ENCODE data around the gene P4HA3. TPM values are rescaled to one million over a fixed set of nuclear protein-coding genes. Genes with fewer than 3 reads are reported as not detected.

The P4HA3 gene
- total RNA-seq, 2 experiments from 2014 or later, result not detected

DNA sequence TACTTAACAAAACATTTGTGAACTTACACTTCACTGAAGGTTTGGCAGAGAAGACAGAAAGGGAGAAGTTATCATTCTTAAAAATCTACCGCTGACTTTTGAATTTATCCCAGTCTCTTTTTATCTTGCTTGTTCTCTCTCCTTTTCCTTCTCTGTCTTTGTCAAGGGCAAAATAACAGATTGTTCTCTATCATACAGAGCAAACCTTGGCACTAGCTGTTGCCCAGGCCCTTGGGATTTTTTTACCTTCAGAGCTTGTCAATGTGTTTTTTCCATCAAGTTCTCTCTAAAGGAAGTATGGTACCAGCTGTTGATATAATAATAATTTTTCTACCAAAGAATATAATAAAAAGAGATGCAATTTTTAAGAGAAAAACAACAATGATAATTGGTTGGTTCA lies 73.2 kb downstream of the P4HA3 start:
- Mint-ChIP-seq H3K27me3 (no peaks in the 10 kb centered on the region), H3K27ac (no peak overlapping the region), H3K4me1 (peaks cover under 1% of the 10 kb centered on the region), H3K4me3 (no peak overlapping the region), H3K36me3 (ENCODE audit: low read depth) (peaks cover 37% of the 10 kb centered on the region), H3K9me3 (no peaks in the 10 kb centered on the region)
- no peak for DNase-seq
- CTCF ChIA-PET, result interaction anchor here (1.1 kb wide), 1 partner anchor 26 kb away, joined by 3 read pairs; no protein-coding TSS in a partner anchor
- POLR2A ChIA-PET, result no interaction called here

DNA sequence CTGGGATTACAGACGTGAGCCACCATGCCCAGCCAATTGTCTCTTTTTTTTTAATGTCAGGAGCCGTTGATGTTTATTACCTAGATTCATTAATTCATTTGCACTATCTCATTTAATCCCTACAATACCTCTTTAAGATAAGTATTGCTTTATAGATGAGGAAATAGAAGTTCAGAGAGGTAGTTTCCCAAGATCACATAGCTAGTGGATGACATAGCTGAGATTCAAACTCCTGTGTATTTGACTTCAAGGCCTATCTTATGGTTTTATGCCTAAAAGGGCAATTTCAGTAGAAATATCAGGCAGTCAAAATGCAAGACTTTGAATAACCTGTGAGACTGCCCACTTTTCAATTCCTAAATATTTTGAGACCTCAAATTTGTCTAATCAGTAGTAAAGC lies 73.9 kb downstream of the P4HA3 start:
- POLR2A ChIA-PET, result interaction anchor here (0.6 kb wide), 1 partner anchor 1717 kb away, joined by 3 read pairs; no protein-coding TSS in a partner anchor
- H3K27me3 Mint-ChIP-seq, result no peaks in the 10 kb centered on the region
- peaks cover 5% of the 10 kb centered on the region for H3K4me1 Mint-ChIP-seq
- CTCF ChIA-PET, result interaction anchor here (0.6 kb wide), 1 partner anchor 542 kb away, joined by 3 read pairs; no protein-coding TSS in a partner anchor
- no peak overlapping the region for H3K4me3 Mint-ChIP-seq
- peaks cover 41% of the 10 kb centered on the region for H3K36me3 Mint-ChIP-seq (ENCODE audit: low read depth)
- no peak overlapping the region for H3K27ac Mint-ChIP-seq
- no peaks in the 10 kb centered on the region for H3K9me3 Mint-ChIP-seq
- no peak for DNase-seq

DNA sequence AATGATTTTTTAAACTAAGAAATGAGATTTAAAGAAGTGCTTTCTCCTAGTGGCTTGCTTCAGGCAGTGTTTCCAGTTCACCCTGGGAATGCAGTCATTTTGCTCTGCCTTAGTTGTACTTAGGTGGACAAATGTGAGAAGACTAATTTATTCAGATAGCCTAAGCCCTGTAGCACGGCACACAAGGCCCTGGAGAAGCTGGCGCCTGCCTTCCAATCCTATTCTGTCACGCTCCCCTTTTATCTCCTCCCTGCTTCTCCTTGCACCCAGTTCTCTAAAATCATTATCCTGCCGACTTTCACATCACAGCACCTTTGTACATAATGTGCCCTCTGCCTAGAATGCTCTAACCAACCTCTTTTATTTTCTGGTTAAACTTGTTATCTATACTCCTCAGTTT lies 76.3 kb downstream of the P4HA3 start:
- H3K27me3 Mint-ChIP-seq, result no peaks in the 10 kb centered on the region
- ChIA-PET POLR2A (no interaction called here), CTCF (no interaction called here)
- H3K4me3 Mint-ChIP-seq, result no peak overlapping the region
- no peak overlapping the region for H3K27ac Mint-ChIP-seq
- H3K36me3 Mint-ChIP-seq (ENCODE audit: low read depth), result peaks cover 47% of the 10 kb centered on the region
- H3K9me3 Mint-ChIP-seq, result no peaks in the 10 kb centered on the region
- DNase-seq, result no peak
- peaks cover 16% of the 10 kb centered on the region for H3K4me1 Mint-ChIP-seq

DNA sequence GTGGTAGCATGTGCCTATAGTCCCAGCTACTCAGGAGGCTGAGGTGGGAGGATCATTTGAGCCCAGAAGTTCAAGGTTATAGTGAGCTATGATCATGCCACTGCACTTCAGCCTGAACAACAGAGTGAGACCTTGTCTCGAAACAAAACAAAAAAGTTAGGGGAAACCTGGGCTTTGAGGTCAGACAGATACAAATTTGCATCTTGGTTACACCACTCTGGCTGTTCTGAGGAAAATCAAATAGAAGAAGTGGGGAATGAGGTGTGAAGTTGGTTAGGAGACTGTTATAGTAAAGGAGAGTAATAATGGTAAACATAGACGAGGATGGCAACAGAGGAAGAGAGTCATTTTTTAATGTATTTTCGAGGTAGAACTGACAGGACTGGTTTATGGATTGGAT lies 77.8 kb downstream of the P4HA3 start:
- no peak overlapping the region for H3K4me3 Mint-ChIP-seq
- DNase-seq, result no peak
- H3K36me3 Mint-ChIP-seq (ENCODE audit: low read depth), result peaks cover 39% of the 10 kb centered on the region
- CTCF ChIA-PET, result no interaction called here
- no peaks in the 10 kb centered on the region for H3K27me3 Mint-ChIP-seq
- no peaks in the 10 kb centered on the region for H3K9me3 Mint-ChIP-seq
- peaks cover 16% of the 10 kb centered on the region for H3K4me1 Mint-ChIP-seq
- POLR2A ChIA-PET, result no interaction called here
- H3K27ac Mint-ChIP-seq, result no peak overlapping the region

DNA sequence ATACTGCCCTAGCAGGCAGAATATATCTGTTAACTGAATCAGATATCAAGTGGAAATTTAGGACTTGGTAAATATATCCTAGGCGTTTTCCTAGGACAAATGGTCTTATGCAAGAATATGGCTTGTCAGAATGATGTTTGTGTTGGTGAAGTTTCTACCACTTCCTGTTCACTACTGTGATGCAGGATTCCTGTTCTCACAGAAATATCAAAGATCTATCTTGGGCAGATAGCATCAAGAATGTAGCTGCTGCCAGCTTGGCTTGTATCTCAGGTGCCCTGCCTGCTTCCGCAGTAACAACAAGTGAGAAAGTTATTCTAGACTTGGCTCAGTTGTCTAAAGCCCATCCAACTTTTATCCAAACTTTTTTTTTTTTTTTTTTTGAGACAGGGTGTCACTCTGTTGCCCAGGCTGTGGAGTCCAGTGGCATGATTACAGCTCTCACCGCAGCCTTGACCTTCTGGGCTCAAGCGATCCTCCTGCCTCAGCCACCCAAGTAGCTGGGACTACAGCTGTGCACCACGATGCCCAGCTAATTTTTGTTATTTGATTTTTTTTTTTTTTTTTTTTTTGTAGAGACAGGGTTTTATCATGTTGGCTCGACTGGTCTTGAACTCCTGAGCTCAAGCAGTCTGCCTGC lies 79.0 kb downstream of the P4HA3 start:
- POLR2A ChIA-PET, result interaction anchor here (0.7 kb wide), 1 partner anchor 253 kb away, joined by 3 read pairs; no protein-coding TSS in a partner anchor
- peaks cover 31% of the 10 kb centered on the region for H3K36me3 Mint-ChIP-seq (ENCODE audit: low read depth)
- CTCF ChIA-PET, result interaction anchor here (0.6 to 1.0 kb wide), 9 partner anchors 23 to 1016 kb away, joined by 3 to 6 read pairs (median 4); no protein-coding TSS in a partner anchor
- H3K27ac Mint-ChIP-seq, result peak overlapping the region; percentile 16
- peak; percentile 49 for DNase-seq
- H3K9me3 Mint-ChIP-seq, result no peaks in the 10 kb centered on the region
- peaks cover 16% of the 10 kb centered on the region for H3K4me1 Mint-ChIP-seq
- H3K27me3 Mint-ChIP-seq, result no peaks in the 10 kb centered on the region
- H3K4me3 Mint-ChIP-seq, result no peak overlapping the region

DNA sequence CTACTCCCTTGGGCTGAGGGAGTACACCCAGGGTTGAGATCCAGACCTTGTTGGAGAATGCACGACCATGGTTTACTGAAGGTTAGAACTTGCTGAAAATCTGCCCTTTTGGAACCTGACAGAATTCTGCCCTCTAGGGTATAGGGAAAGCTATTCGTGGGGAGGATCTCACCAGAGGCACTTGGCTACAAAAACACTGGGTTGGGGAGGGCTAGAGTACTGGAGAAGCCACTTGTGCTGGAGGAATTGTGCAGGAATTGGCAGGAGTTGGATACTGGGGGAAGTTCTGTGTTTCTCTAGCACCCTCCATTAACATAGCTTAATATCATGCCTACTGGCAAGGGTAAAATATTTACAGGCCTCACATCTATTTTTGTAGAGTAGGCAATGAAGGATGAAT lies 84.5 kb downstream of the P4HA3 start:
- Mint-ChIP-seq H3K4me1 (peaks cover 5% of the 10 kb centered on the region), H3K27ac (no peak overlapping the region), H3K36me3 (ENCODE audit: low read depth) (peaks cover 29% of the 10 kb centered on the region), H3K27me3 (no peaks in the 10 kb centered on the region), H3K4me3 (no peak overlapping the region), H3K9me3 (peaks cover 4% of the 10 kb centered on the region)
- DNase-seq, result no peak
- ChIA-PET CTCF (no interaction called here), POLR2A (no interaction called here)

DNA sequence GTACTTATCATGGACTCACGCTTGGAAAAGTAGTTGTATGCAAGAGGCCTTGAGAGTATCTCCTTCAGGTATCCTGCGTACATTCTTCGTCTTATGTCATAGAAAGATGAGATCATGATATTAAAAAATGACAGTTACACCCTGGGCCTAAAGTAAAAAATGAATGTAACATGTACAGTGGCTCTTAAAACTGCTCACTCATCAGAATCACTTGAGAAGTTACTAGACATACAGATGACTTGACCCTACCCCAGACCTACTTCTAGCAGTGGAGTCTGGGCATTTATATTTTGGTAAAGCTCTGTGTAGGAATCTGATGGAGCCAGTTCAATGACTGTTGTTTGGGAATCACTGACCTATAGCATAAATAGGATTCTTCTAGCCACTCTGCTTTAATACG lies 85.9 kb downstream of the P4HA3 start:
- Mint-ChIP-seq H3K27me3 (no peaks in the 10 kb centered on the region), H3K27ac (no peak overlapping the region), H3K9me3 (peaks cover 4% of the 10 kb centered on the region), H3K4me1 (no peaks in the 10 kb centered on the region), H3K4me3 (no peak overlapping the region), H3K36me3 (ENCODE audit: low read depth) (peaks cover 22% of the 10 kb centered on the region)
- CTCF ChIA-PET, result no interaction called here
- POLR2A ChIA-PET, result no interaction called here
- DNase-seq, result no peak

DNA sequence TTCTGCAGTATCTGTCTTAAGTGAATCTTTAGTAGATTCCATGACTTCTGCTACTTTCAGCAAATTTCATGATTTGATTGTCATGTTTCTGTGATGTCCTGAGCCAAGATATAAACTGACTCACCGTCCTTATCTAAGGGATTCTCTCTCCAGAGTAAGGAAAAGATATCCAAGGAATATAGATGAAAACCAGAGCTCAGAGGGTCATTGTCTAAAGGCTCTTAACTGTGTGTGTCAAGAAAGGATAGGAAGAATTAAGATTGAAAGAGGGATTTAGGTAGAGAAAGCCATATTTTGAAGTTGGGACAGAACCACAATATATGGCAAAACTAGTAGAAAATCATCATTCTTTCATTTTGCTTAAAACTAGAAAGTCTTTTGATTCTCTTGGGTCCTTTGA lies 89.6 kb downstream of the P4HA3 start:
- CTCF ChIA-PET, result interaction anchor here (0.6 to 1.5 kb wide), 2 partner anchors 11 to 597 kb away, joined by 3 to 4 read pairs; no protein-coding TSS in a partner anchor
- Mint-ChIP-seq H3K9me3 (peaks cover 4% of the 10 kb centered on the region), H3K4me3 (no peak overlapping the region), H3K4me1 (no peaks in the 10 kb centered on the region), H3K27ac (no peak overlapping the region), H3K27me3 (no peaks in the 10 kb centered on the region), H3K36me3 (ENCODE audit: low read depth) (peaks cover 14% of the 10 kb centered on the region)
- no peak for DNase-seq
- POLR2A ChIA-PET, result interaction anchor here (0.5 kb wide), 1 partner anchor 607 kb away, joined by 5 read pairs; no protein-coding TSS in a partner anchor

DNA sequence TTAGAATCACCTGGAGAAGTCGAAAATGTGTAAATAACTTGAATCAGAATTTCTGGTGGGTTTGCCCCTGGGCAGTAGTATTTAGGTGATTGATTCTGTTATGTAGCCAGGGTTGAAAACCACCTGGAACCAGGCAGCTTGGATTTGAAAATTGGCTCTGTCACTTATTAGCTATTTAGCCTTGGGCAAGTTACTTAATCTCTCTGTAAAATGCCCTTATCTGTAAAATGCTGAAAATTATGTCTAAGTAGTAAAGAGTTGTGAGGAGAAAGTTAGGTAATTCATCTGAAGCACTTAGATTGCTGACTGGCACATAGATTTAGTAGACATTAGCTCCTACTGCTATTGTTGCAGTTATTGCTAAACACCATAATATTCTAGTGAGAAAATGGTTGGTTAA lies 91.1 kb downstream of the P4HA3 start:
- Mint-ChIP-seq H3K4me3 (no peak overlapping the region), H3K27me3 (no peaks in the 10 kb centered on the region), H3K36me3 (ENCODE audit: low read depth) (peaks cover 18% of the 10 kb centered on the region), H3K27ac (no peak overlapping the region), H3K9me3 (peaks cover 4% of the 10 kb centered on the region), H3K4me1 (no peaks in the 10 kb centered on the region)
- ChIA-PET POLR2A (no interaction called here), CTCF (no interaction called here)
- DNase-seq, result no peak

Other genes starting within 250 kb of the P4HA3 start
- 10 to 100 TPM; 34.0 to 39.1 TPM for gene C2CD3, start 140.6 kb downstream of the P4HA3 start, total RNA-seq
- 10 to 100 TPM; 21.3 to 25.9 TPM for gene PPME1, start 140.4 kb downstream of the P4HA3 start, total RNA-seq
- 1 to 10 TPM; 8.4 to 9.9 TPM for gene PGM2L1, start 86.8 kb upstream of the P4HA3 start, total RNA-seq
- gene KCNE3, start 155.9 kb upstream of the P4HA3 start, total RNA-seq, result not detected
- 1 to 10 TPM; 3.0 to 3.1 TPM for gene LIPT2, start 182.1 kb upstream of the P4HA3 start, total RNA-seq

All from activated CD4-positive, alpha-beta T cell treated with anti-CD3 and anti-CD28 coated beads, Interleukin-2, amount 10 ng/mL, durations not matched to agents 7 days and 5 days (primary cell).